Measurements from ENCODE around the gene TRDN. TPM values are rescaled to one million over a fixed set of nuclear protein-coding genes. Genes with fewer than 3 reads are reported as not detected.
"Not testable (repeated sequence)": the region's sequence is repeated elsewhere in the genome, so short reads cannot be mapped to it uniquely, and the experiment has no call there.

Gene TRDN
- total RNA-seq, 1 donor from 2014 or later: not detected

GRCh38 chr6:123570813-123571684 lies 65.7 kb downstream of the TRDN start:
- no peaks in the 10 kb centered on the region for H3K4me1 Mint-ChIP-seq (ENCODE audit: low read depth)
- no peak overlapping the region for H3K4me3 Mint-ChIP-seq
- H3K36me3 Mint-ChIP-seq (ENCODE audit: low read depth): no peaks in the 10 kb centered on the region
- DNase-seq (ENCODE audit: low spot score): no peak
- no peaks in the 10 kb centered on the region for H3K27me3 Mint-ChIP-seq (ENCODE audit: insufficient read depth)
- no peaks in the 10 kb centered on the region for H3K9me3 Mint-ChIP-seq
- no peak overlapping the region for H3K27ac Mint-ChIP-seq
- intact Hi-C loops (cut with micrococcal nuclease): no loop called here

DNA sequence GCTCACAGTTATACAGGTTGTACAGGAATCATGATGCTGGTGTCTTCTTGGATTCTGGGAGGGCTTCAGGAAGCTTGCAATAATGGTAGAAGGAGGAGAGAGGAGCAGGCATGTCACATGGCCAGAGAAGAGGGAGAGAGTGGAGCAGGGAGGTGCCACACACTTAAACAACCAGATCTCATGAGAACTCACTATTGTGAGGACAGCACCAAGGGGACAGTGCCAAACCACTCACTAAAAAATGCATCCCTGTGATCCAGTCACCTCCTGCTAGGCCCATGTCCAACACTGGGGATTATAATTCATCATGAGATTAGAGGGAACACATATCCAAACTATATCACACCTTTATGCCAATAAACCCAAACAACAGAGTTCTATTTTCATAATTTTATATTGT lies 67.2 kb downstream of the TRDN start:
- no peak for DNase-seq (ENCODE audit: low spot score)
- Mint-ChIP-seq H3K4me3 (no peak overlapping the region), H3K27me3 (ENCODE audit: insufficient read depth) (no peaks in the 10 kb centered on the region), H3K36me3 (ENCODE audit: low read depth) (no peaks in the 10 kb centered on the region), H3K4me1 (ENCODE audit: low read depth) (no peaks in the 10 kb centered on the region), H3K9me3 (no peaks in the 10 kb centered on the region), H3K27ac (no peak overlapping the region)
- intact Hi-C loops (cut with micrococcal nuclease): no loop called here

DNA sequence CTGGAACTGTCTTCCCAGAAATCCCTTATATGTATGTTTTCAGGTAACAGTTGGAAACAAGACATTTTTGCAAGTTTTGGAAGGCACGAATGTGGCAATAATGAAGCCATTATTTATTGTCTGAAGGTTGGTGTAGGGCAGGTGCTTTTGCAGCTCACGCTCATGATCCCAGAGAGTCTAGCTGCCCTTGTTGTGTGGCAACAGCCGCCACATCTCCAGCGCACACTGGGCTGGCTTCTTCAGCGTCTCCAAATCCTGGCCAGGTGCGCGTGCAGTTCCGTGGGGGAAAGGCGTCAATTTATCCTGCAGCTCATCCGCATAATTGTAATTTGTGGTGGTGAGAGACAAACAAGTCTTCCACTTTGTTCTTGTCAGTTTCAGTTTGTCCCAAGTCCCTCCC lies 71.2 kb downstream of the TRDN start:
- intact Hi-C loops (cut with micrococcal nuclease): no loop called here
- Mint-ChIP-seq H3K27me3 (ENCODE audit: insufficient read depth) (no peaks in the 10 kb centered on the region), H3K36me3 (ENCODE audit: low read depth) (no peaks in the 10 kb centered on the region), H3K4me1 (ENCODE audit: low read depth) (no peaks in the 10 kb centered on the region), H3K4me3 (no peak overlapping the region), H3K27ac (no peak overlapping the region), H3K9me3 (no peaks in the 10 kb centered on the region)
- no peak for DNase-seq (ENCODE audit: low spot score)

- no peaks in the 10 kb centered on the region for H3K4me1 Mint-ChIP-seq (ENCODE audit: low read depth)
- H3K27ac Mint-ChIP-seq: no peak overlapping the region
- H3K4me3 Mint-ChIP-seq: no peak overlapping the region
- H3K36me3 Mint-ChIP-seq (ENCODE audit: low read depth): no peaks in the 10 kb centered on the region
- DNase-seq (ENCODE audit: low spot score): no peak
- intact Hi-C loops (cut with micrococcal nuclease): no loop called here
- no peaks in the 10 kb centered on the region for H3K27me3 Mint-ChIP-seq (ENCODE audit: insufficient read depth)
- no peaks in the 10 kb centered on the region for H3K9me3 Mint-ChIP-seq
Measured at GRCh38 chr6:123564361-123564760, 72.4 kb downstream of the TRDN start.

GRCh38 chr6:123562677-123563076 lies 74.1 kb downstream of the TRDN start:
- Mint-ChIP-seq H3K4me1 (ENCODE audit: low read depth) (no peaks in the 10 kb centered on the region), H3K27ac (no peak overlapping the region), H3K9me3 (peaks cover 3% of the 10 kb centered on the region), H3K36me3 (ENCODE audit: low read depth) (no peaks in the 10 kb centered on the region), H3K27me3 (ENCODE audit: insufficient read depth) (no peaks in the 10 kb centered on the region), H3K4me3 (no peak overlapping the region)
- intact Hi-C loops (cut with micrococcal nuclease): no loop called here
- no peak for DNase-seq (ENCODE audit: low spot score)

DNA sequence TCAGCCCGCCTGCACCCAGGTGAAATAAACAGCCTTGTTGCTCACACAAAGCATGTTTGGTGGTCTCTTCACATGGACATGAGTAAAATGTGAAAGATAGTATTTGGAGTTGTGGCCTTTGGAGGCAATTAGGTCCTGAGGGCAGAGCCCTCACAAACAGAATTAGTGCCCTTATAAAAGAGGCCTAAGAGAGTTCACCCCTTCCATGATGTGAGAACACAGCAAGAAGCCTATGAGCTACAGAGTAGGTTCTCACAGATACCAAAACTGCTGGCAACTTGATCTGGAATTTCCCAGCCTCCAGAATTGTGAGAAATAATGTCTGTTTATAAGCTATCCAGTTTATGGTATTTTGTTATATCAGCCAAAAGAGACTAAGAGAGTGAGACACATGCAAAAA lies 74.5 kb downstream of the TRDN start:
- Mint-ChIP-seq H3K4me3 (no peak overlapping the region), H3K27me3 (ENCODE audit: insufficient read depth) (no peaks in the 10 kb centered on the region), H3K9me3 (peaks cover 3% of the 10 kb centered on the region), H3K4me1 (ENCODE audit: low read depth) (no peaks in the 10 kb centered on the region), H3K27ac (no peak overlapping the region), H3K36me3 (ENCODE audit: low read depth) (no peaks in the 10 kb centered on the region)
- DNase-seq (ENCODE audit: low spot score): no peak
- intact Hi-C loops (cut with micrococcal nuclease): no loop called here

DNA sequence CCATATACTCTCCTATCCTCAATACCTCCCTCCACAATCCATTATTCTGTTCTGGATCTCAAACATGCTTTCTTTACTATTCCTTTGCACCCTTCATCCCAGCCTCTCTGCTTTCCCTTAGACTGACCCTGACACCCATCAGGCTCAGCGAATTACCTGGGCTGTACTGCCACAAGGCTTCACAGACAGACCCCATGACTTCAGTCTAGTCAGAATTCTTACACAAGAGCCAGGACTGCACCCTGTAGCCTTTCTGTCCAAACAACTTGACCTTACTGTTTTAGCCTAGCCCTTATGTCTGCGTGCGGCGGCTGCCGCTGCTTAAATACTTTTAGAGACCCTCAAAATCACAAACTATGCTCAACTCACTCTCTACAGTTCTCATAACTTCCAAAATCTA lies 76.9 kb downstream of the TRDN start:
- DNase-seq (ENCODE audit: low spot score); H3K4me3 Mint-ChIP-seq; H3K27ac Mint-ChIP-seq; H3K36me3 Mint-ChIP-seq (ENCODE audit: low read depth); H3K4me1 Mint-ChIP-seq (ENCODE audit: low read depth); intact Hi-C loops (cut with micrococcal nuclease); H3K27me3 Mint-ChIP-seq (ENCODE audit: insufficient read depth); H3K9me3 Mint-ChIP-seq: not testable (repeated sequence)

- H3K4me1 Mint-ChIP-seq (ENCODE audit: low read depth); H3K27ac Mint-ChIP-seq; DNase-seq (ENCODE audit: low spot score); intact Hi-C loops (cut with micrococcal nuclease); H3K4me3 Mint-ChIP-seq; H3K9me3 Mint-ChIP-seq; H3K36me3 Mint-ChIP-seq (ENCODE audit: low read depth); H3K27me3 Mint-ChIP-seq (ENCODE audit: insufficient read depth): not testable (repeated sequence)
Measured at GRCh38 chr6:123557474-123557873, 79.3 kb downstream of the TRDN start.

- Mint-ChIP-seq H3K36me3 (ENCODE audit: low read depth) (no peaks in the 10 kb centered on the region), H3K4me1 (ENCODE audit: low read depth) (no peaks in the 10 kb centered on the region), H3K27me3 (ENCODE audit: insufficient read depth) (no peaks in the 10 kb centered on the region), H3K27ac (no peak overlapping the region), H3K4me3 (no peak overlapping the region), H3K9me3 (no peaks in the 10 kb centered on the region)
- intact Hi-C loops (cut with micrococcal nuclease): no loop called here
- DNase-seq (ENCODE audit: low spot score): no peak
Measured at GRCh38 chr6:123551939-123552707, 84.6 kb downstream of the TRDN start.

DNA sequence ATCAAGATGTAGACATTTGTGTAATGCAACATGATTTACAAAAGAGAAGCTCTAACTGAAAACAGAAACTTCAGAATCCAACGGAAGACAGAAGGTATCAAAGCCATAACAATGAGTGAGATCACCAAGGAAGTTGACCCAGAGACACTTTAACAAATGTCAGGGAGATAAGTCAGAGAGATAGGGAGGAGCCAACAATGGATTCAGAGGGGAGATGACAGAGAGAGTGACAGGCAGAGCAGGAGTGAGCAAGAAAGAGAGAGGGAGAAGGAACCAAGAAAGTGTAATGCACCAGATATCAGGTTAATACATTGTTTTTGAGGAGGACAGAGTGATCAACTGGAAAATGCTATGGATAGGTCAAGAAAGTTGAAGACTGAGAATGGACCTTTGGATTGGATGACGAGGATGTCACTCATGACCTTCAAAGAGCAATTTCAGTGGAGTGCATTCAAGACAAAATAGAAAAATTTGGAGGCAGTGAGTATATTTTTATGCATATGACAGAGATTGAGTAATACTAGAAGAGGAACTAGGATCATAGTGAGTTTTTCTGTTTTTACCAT lies 86.6 kb downstream of the TRDN start:
- Mint-ChIP-seq H3K4me3 (no peak overlapping the region), H3K27me3 (ENCODE audit: insufficient read depth) (no peaks in the 10 kb centered on the region), H3K9me3 (no peaks in the 10 kb centered on the region), H3K36me3 (ENCODE audit: low read depth) (no peaks in the 10 kb centered on the region), H3K27ac (no peak overlapping the region), H3K4me1 (ENCODE audit: low read depth) (no peaks in the 10 kb centered on the region)
- no peak for DNase-seq (ENCODE audit: low spot score)
- intact Hi-C loops (cut with micrococcal nuclease): no loop called here

- no peak for DNase-seq (ENCODE audit: low spot score)
- no peak overlapping the region for H3K4me3 Mint-ChIP-seq
- H3K9me3 Mint-ChIP-seq: no peaks in the 10 kb centered on the region
- no peaks in the 10 kb centered on the region for H3K27me3 Mint-ChIP-seq (ENCODE audit: insufficient read depth)
- no peaks in the 10 kb centered on the region for H3K4me1 Mint-ChIP-seq (ENCODE audit: low read depth)
- H3K36me3 Mint-ChIP-seq (ENCODE audit: low read depth): no peaks in the 10 kb centered on the region
- intact Hi-C loops (cut with micrococcal nuclease): no loop called here
- no peak overlapping the region for H3K27ac Mint-ChIP-seq
Measured at GRCh38 chr6:123549476-123549875, 87.3 kb downstream of the TRDN start.

- Mint-ChIP-seq H3K27ac (no peak overlapping the region), H3K4me1 (ENCODE audit: low read depth) (no peaks in the 10 kb centered on the region), H3K4me3 (no peak overlapping the region), H3K27me3 (ENCODE audit: insufficient read depth) (no peaks in the 10 kb centered on the region), H3K9me3 (no peaks in the 10 kb centered on the region), H3K36me3 (ENCODE audit: low read depth) (no peaks in the 10 kb centered on the region)
- no peak for DNase-seq (ENCODE audit: low spot score)
- intact Hi-C loops (cut with micrococcal nuclease): no loop called here
Measured at GRCh38 chr6:123547216-123547978, 89.4 kb downstream of the TRDN start.

- H3K27me3 Mint-ChIP-seq (ENCODE audit: insufficient read depth): no peaks in the 10 kb centered on the region
- no peak overlapping the region for H3K27ac Mint-ChIP-seq
- H3K9me3 Mint-ChIP-seq: peaks cover 3% of the 10 kb centered on the region
- no peaks in the 10 kb centered on the region for H3K4me1 Mint-ChIP-seq (ENCODE audit: low read depth)
- no peak overlapping the region for H3K4me3 Mint-ChIP-seq
- no peaks in the 10 kb centered on the region for H3K36me3 Mint-ChIP-seq (ENCODE audit: low read depth)
- intact Hi-C loops (cut with micrococcal nuclease): no loop called here
- no peak for DNase-seq (ENCODE audit: low spot score)
Measured at GRCh38 chr6:123546537-123546936, 90.2 kb downstream of the TRDN start.

Measured in activated T-helper 1 cell treated with anti-CD3 and anti-CD28 coated beads, Interleukin-12 subunit alpha, Interleukin-12 subunit beta, Interleukin-2, Interleukin-4 antibody, amounts not matched to agents 30 ng/mL and 10 ng/mL and 1 ng/mL, durations not matched to agents 14 hours and 24 hours and 36 hours (primary cell).